Fibroblast of lung (primary cell): Measurements from ENCODE around the gene RNF152. TPM values are rescaled to one million over a fixed set of nuclear protein-coding genes. Genes with fewer than 3 reads are reported as not detected.

Experiments used
- DNase-seq, 2 donors: peaks; one replicate each; pipeline versions ENCODE4 v3.0.0 to v3.0.0-alpha.2; 2010; ENCODE audit warnings: low read depth in 2 of 2
- H2AFZ ChIP-seq: 2 replicates; pipeline ENCODE4 v1.5.1; 2012; ENCODE audit warnings: low read length, control low read depth, inconsistent platforms
- H3K27ac ChIP-seq: 2 replicates; pipeline ENCODE4 v1.5.1; 2011; ENCODE audit warnings: low read length, control low read depth; ENCODE audit not compliant: insufficient read depth
- H3K27me3 ChIP-seq: 2 replicates; pipeline ENCODE4 v1.5.1; 2011; ENCODE audit warnings: mild to moderate bottlenecking, low read length; ENCODE audit not compliant: control insufficient read depth, insufficient read depth
- H3K36me3 ChIP-seq: 2 replicates; pipeline ENCODE4 v1.5.1; 2011; ENCODE audit warnings: low read length; ENCODE audit not compliant: control insufficient read depth, insufficient read depth
- H3K4me1 ChIP-seq: 2 replicates; pipeline ENCODE4 v1.5.1; 2011; ENCODE audit warnings: low read length; ENCODE audit not compliant: control insufficient read depth, insufficient read depth; ENCODE audit errors: extremely low read depth
- H3K4me2 ChIP-seq: 2 replicates; pipeline ENCODE4 v1.5.1; 2011; ENCODE audit warnings: low read length, control low read depth; ENCODE audit not compliant: insufficient read depth; ENCODE audit errors: extremely low read depth
- H3K4me3 ChIP-seq, 4 experiments: fragments of 200-600 bp in 1 of 4; sonication (generic) in 1 of 4; replicated peaks in 1 of 4; 2 replicates each; pipeline ENCODE4 v1.5.1; 2011 to 2016; ENCODE audit warnings: low read length in 4 of 4, low read depth in 3 of 4, mild to moderate bottlenecking in 3 of 4, control low read depth in 2 of 4, inconsistent platforms in 1 of 4, mixed read lengths in 1 of 4; ENCODE audit not compliant: insufficient read depth in 1 of 4; ENCODE audit errors: control extremely low read depth in 1 of 4
- H3K79me2 ChIP-seq: 2 replicates; pipeline ENCODE4 v1.5.1; 2012; ENCODE audit warnings: mild to moderate bottlenecking, low read length, inconsistent platforms; ENCODE audit not compliant: control insufficient read depth, insufficient read depth
- H3K9ac ChIP-seq: 2 replicates; pipeline ENCODE4 v1.5.1; 2011; ENCODE audit warnings: mild to moderate bottlenecking, low read length, control low read depth; ENCODE audit not compliant: insufficient read depth
- H3K9me3 ChIP-seq: 2 replicates; pipeline ENCODE4 v1.5.1; 2012; ENCODE audit warnings: low read depth, low read length; ENCODE audit not compliant: control insufficient read depth, insufficient read depth
- H4K20me1 ChIP-seq: 2 replicates; pipeline ENCODE4 v1.5.1; 2011; ENCODE audit warnings: low read length; ENCODE audit not compliant: control insufficient read depth, insufficient read depth; ENCODE audit errors: extremely low read depth
- EZH2 ChIP-seq: IDR thresholded peaks from 2 replicates; pipeline ENCODE4 v1.5.1; 2012; ENCODE audit warnings: low read length, control low read depth, mild to moderate bottlenecking; ENCODE audit errors: missing control alignments
- polyA plus RNA-seq, 2 donors: library from polyadenylated mRNA; depleted of rRNA in 1 of 2; stranded (reverse) in 1 of 2; unstranded in 1 of 2; fragments of >200 nt; gene quantifications; 2 replicates each; pipeline ENCODE4 v1.2.1, GENCODE V29; 2011 to 2012; ENCODE audit warnings: missing spikeins in 1 of 2
- total RNA-seq: library from RNA; depleted of rRNA; stranded (reverse); fragments of >200 nt; gene quantifications from 2 replicates; pipeline ENCODE4 v1.2.1, GENCODE V29; 2014
- TF ChIP-seq, protein P1 (sequence below), 2 donors: IDR thresholded peaks in 1 of 2; conservative IDR thresholded peaks in 1 of 2; 1 replicate in 1 of 2; 2 replicates in 1 of 2; pipeline ENCODE4 v1.5.1; 2011 to 2012; ENCODE audit warnings: low read length in 2 of 2, control low read depth in 1 of 2, inconsistent platforms in 1 of 2, low read depth in 1 of 2, mild to moderate bottlenecking in 1 of 2

Gene RNF152
- total and polyA plus RNA-seq, 2 donors (not counting 1 experiment from before 2014, with no cell fraction given), result 20.0 to 24.4 TPM

DNA sequence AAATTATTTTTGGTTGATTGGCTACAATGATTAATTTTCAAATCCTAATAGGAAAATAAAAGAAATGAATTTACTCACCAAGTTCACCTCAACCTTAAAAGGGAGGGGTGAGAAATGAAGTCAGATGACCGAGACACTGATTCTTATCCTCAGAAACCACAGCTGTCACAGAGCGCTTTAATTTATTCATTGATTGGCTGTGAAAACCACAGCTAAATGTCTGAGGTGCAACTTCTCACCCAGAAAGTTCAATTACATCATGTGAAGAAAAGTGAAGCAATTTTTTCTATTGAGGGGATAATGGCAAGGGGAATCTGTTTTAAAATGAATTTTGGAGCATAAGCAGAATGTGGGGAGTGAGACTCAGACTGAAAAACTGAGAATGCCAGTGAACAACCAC is 128.4 kb downstream of the RNF152 start:
- Histone ChIP-seq H3K4me1 (no peaks in the 10 kb centered on the region), H3K4me2 (no peak overlapping the region), H3K9me3 (no peaks in the 10 kb centered on the region), H3K4me3 (no peak overlapping the region), H4K20me1 (no peaks in the 10 kb centered on the region), H3K27ac (no peak overlapping the region), H2AFZ (no peak overlapping the region), H3K79me2 (no peaks in the 10 kb centered on the region), H3K27me3 (no peaks in the 10 kb centered on the region), H3K36me3 (no peaks in the 10 kb centered on the region), H3K9ac (no peak overlapping the region)
- DNase-seq, result peak in 1 of 2 donors; percentile 82
- TF ChIP-seq, protein P1, sequence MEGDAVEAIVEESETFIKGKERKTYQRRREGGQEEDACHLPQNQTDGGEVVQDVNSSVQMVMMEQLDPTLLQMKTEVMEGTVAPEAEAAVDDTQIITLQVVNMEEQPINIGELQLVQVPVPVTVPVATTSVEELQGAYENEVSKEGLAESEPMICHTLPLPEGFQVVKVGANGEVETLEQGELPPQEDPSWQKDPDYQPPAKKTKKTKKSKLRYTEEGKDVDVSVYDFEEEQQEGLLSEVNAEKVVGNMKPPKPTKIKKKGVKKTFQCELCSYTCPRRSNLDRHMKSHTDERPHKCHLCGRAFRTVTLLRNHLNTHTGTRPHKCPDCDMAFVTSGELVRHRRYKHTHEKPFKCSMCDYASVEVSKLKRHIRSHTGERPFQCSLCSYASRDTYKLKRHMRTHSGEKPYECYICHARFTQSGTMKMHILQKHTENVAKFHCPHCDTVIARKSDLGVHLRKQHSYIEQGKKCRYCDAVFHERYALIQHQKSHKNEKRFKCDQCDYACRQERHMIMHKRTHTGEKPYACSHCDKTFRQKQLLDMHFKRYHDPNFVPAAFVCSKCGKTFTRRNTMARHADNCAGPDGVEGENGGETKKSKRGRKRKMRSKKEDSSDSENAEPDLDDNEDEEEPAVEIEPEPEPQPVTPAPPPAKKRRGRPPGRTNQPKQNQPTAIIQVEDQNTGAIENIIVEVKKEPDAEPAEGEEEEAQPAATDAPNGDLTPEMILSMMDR (conservative IDR thresholded peaks at IDR 0.05 in 1 of 2, IDR thresholded peaks at IDR 0.05 in 1 of 2; ENCODE audit: low read depth in 1 of 2, low read length in 2 of 2), result no peak
- TF ChIP-seq EZH2, result no peak

DNA sequence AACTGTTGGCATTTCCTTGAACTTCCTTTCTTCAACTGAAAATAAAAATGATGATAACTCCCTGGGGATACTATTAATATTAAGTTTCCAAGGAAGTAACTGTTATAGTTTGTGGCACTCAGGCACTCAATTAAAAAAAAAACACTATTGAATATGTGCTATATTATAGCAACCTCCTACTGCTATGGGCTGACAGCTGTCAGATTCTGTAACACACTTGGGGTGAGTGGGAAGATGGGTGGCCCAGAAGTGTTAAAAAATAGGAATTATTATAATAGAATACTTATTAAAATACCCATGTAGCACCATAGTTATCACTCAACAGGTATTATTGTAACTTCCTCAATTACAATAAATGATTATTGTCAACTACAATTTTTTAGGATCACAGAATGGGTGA is 130.9 kb downstream of the RNF152 start:
- H3K36me3 ChIP-seq, result no peaks in the 10 kb centered on the region
- H3K4me2 ChIP-seq, result no peak overlapping the region

More for the DNA sequence above, 130.9 kb downstream of the RNF152 start:
- no peaks in the 10 kb centered on the region for H3K4me1 ChIP-seq
- no peaks in the 10 kb centered on the region for H4K20me1 ChIP-seq
- H3K9me3 ChIP-seq, result no peaks in the 10 kb centered on the region
- no peak overlapping the region for H3K4me3 ChIP-seq
- no peak for DNase-seq
- no peak overlapping the region for H2AFZ ChIP-seq
- no peaks in the 10 kb centered on the region for H3K27me3 ChIP-seq
- H3K27ac ChIP-seq, result no peak overlapping the region
- TF ChIP-seq EZH2, result no peak
- TF ChIP-seq, protein P1 (conservative IDR thresholded peaks at IDR 0.05 in 1 of 2, IDR thresholded peaks at IDR 0.05 in 1 of 2; ENCODE audit: low read depth in 1 of 2, low read length in 2 of 2), result no peak
- H3K9ac ChIP-seq, result no peak overlapping the region
- H3K79me2 ChIP-seq, result no peaks in the 10 kb centered on the region
